Activated CD4-positive, alpha-beta T cell treated with anti-CD3 and anti-CD28 coated beads for 36 hours (primary cell): Measurements from ENCODE around the gene NADK2. TPM values are rescaled to one million over a fixed set of nuclear protein-coding genes. Genes with fewer than 3 reads are reported as not detected.

Source experiments
- ATAC-seq: fragments of 200-7000 bp; cut with Tn5 transposase; one replicate; pipeline ENCODE4 v1.10.0; 2021; ENCODE audit warnings: mild to moderate bottlenecking, moderate library complexity
- CTCF ChIA-PET: fragments of 350-600 bp; sonication (Branson Sonifier 250); formaldehyde crosslinking; loops from one replicate; lab custom pipeline; 2021; ENCODE audit warnings: antibody characterized with exemption; lab: Charles Lee
- POLR2A ChIA-PET: fragments of 350-600 bp; sonication (Branson Sonifier 250); formaldehyde crosslinking; loops from one replicate; lab custom pipeline; 2021; ENCODE audit warnings: antibody characterized with exemption, inconsistent platforms; lab: Charles Lee
- DNase-seq: peaks from one replicate; pipeline ENCODE4 v3.0.0-alpha.2; 2020
- H3K27ac Mint-ChIP-seq: one replicate; pipeline ENCODE4 v1.8.0; 2021; ENCODE audit warnings: mixed read lengths
- H3K27me3 Mint-ChIP-seq: one replicate; pipeline ENCODE4 v1.8.0; 2021; ENCODE audit warnings: mixed read lengths
- H3K36me3 Mint-ChIP-seq: one replicate; pipeline ENCODE4 v1.8.0; 2021; ENCODE audit warnings: low read depth, mixed read lengths
- H3K4me1 Mint-ChIP-seq: one replicate; pipeline ENCODE4 v1.8.0; 2021; ENCODE audit warnings: mixed read lengths
- H3K4me3 Mint-ChIP-seq: one replicate; pipeline ENCODE4 v1.8.0; 2021; ENCODE audit warnings: mild to moderate bottlenecking, moderate library complexity, mixed read lengths
- H3K9me3 Mint-ChIP-seq: one replicate; pipeline ENCODE4 v1.8.0; 2021; ENCODE audit warnings: low read depth, mixed read lengths
- intact Hi-C, 2 experiments: fragments of 100-400 bp; cut with DNase I in 1 of 2; cut with micrococcal nuclease in 1 of 2; formaldehyde crosslinking; loops; one replicate each; pipeline versions ENCODE4 v1.14.2 to v1.15.1; 2022 to 2024; cut with DNase I, micrococcal nuclease
- total RNA-seq, 2 experiments: library from RNA; stranded (reverse); gene quantifications; one replicate each; pipeline ENCODE4 v1.2.3, GENCODE V29; 2021

The NADK2 gene
- total RNA-seq, 2 experiments from 2014 or later, result 16.1 to 19.3 TPM

GRCh38 chr5:36177715-36178523, 63.8 kb downstream of the NADK2 start:
- peaks cover 71% of the 10 kb centered on the region for H3K36me3 Mint-ChIP-seq
- H3K4me1 Mint-ChIP-seq, result peaks cover 2% of the 10 kb centered on the region
- no peaks in the 10 kb centered on the region for H3K27me3 Mint-ChIP-seq
- ATAC-seq, result no peak
- intact Hi-C loops, result no loop called here
- no peaks in the 10 kb centered on the region for H3K9me3 Mint-ChIP-seq
- DNase-seq, result no peak
- no peak overlapping the region for H3K27ac Mint-ChIP-seq
- ChIA-PET CTCF (interaction anchor here (0.6 to 1.1 kb wide), 6 partner anchors 12 to 478 kb away, joined by 3 read pairs; no protein-coding TSS in a partner anchor), POLR2A (no interaction called here)
- H3K4me3 Mint-ChIP-seq, result no peak overlapping the region

GRCh38 chr5:36177154-36177553, 64.6 kb downstream of the NADK2 start:
- peaks cover 2% of the 10 kb centered on the region for H3K4me1 Mint-ChIP-seq
- ChIA-PET CTCF (interaction anchor here (0.6 to 1.1 kb wide), 2 partner anchors 11 to 477 kb away, joined by 3 read pairs; no protein-coding TSS in a partner anchor), POLR2A (no interaction called here)
- no peaks in the 10 kb centered on the region for H3K9me3 Mint-ChIP-seq
- no peak overlapping the region for H3K4me3 Mint-ChIP-seq
- no peak for DNase-seq
- ATAC-seq, result no peak
- no peaks in the 10 kb centered on the region for H3K27me3 Mint-ChIP-seq
- no peak overlapping the region for H3K27ac Mint-ChIP-seq
- intact Hi-C loops, result no loop called here
- H3K36me3 Mint-ChIP-seq, result peaks cover 65% of the 10 kb centered on the region

DNA sequence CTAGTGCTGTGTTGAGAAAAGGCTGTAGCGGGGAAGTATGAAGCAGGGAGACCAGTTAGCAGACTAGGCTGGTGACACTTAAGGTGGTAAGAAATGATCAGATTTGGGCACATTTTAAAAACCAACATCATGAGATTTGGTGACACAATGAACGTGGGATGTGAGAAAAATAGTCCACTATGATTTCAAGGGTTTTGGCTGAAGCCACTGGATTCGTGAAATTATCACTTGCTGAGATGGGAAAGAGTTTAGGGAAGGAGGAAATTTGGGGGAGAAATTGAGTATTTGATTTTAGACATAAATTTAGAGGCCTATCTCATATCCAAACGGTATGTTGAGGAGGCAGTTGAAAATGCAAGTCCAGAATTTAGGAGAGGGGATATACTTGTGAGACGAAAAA, 66.7 kb downstream of the NADK2 start:
- Mint-ChIP-seq H3K4me3 (no peak overlapping the region), H3K9me3 (no peaks in the 10 kb centered on the region), H3K36me3 (peaks cover 54% of the 10 kb centered on the region), H3K27ac (no peak overlapping the region), H3K27me3 (no peaks in the 10 kb centered on the region), H3K4me1 (peaks cover 2% of the 10 kb centered on the region)
- ChIA-PET POLR2A (no interaction called here), CTCF (no interaction called here)
- DNase-seq (no peak), ATAC-seq (no peak)
- intact Hi-C loops, result no loop called here

GRCh38 chr5:36174119-36174518, 67.6 kb downstream of the NADK2 start:
- intact Hi-C loops, result no loop called here
- ATAC-seq (no peak), DNase-seq (no peak)
- H3K27me3 Mint-ChIP-seq, result no peaks in the 10 kb centered on the region
- H3K4me3 Mint-ChIP-seq, result no peak overlapping the region
- H3K4me1 Mint-ChIP-seq, result peaks cover 2% of the 10 kb centered on the region
- no peak overlapping the region for H3K27ac Mint-ChIP-seq
- ChIA-PET CTCF (interaction anchor here (1.0 kb wide), 1 partner anchor 12 kb away, joined by 4 read pairs; no protein-coding TSS in a partner anchor), POLR2A (no interaction called here)
- H3K9me3 Mint-ChIP-seq, result no peaks in the 10 kb centered on the region
- H3K36me3 Mint-ChIP-seq, result peaks cover 53% of the 10 kb centered on the region

- peaks cover 51% of the 10 kb centered on the region for H3K36me3 Mint-ChIP-seq
- ATAC-seq, result no peak
- peaks cover 6% of the 10 kb centered on the region for H3K4me1 Mint-ChIP-seq
- intact Hi-C loops, result no loop called here
- DNase-seq, result no peak
- POLR2A ChIA-PET, result no interaction called here
- CTCF ChIA-PET, result interaction anchor here (1.0 kb wide), 1 partner anchor 13 kb away, joined by 4 read pairs; no protein-coding TSS in a partner anchor
- H3K4me3 Mint-ChIP-seq, result no peak overlapping the region
- no peaks in the 10 kb centered on the region for H3K9me3 Mint-ChIP-seq
- no peak overlapping the region for H3K27ac Mint-ChIP-seq
- no peaks in the 10 kb centered on the region for H3K27me3 Mint-ChIP-seq
These were observed 68.3 kb downstream of the NADK2 start for GRCh38 chr5:36173426-36173825.

- peaks cover 53% of the 10 kb centered on the region for H3K36me3 Mint-ChIP-seq
- POLR2A ChIA-PET, result no interaction called here
- ATAC-seq, result no peak
These were observed 69.1 kb downstream of the NADK2 start for GRCh38 chr5:36172599-36172998.

DNA sequence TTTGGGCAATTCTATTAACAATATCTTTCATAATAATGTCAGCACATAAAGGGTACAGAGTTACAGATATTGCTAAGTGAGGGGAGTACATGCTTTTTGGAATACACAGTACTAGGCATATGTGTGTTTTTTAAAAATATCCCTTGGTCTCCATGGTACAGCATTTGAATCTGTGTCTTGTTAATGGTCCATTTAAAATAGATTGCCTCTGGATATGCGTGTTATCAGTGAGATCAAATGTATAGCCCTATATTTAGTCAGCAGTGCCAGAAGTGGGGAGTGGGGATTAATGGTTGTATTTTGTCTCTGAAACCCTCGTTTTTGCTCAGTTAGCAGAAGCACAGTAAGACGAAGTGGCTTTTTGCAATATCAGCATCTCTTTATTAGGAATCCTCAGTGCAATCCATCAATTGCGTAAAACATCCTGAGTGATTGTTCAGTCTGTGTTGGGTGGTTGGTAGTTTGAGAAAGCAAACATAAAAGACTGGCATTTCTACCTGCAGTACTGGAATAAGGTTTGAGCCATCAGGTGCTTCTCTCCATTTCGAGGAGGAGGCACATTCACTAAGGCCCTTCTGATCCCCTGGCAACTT, 70.8 kb downstream of the NADK2 start:
- intact Hi-C loops, result no loop called here
- DNase-seq (no peak), ATAC-seq (no peak)
- H3K9me3 Mint-ChIP-seq, result no peaks in the 10 kb centered on the region
- ChIA-PET POLR2A (interaction anchor here (0.6 kb wide), 2 partner anchors 18 to 20 kb away, joined by 4 read pairs; no protein-coding TSS in a partner anchor), CTCF (interaction anchor here (1.8 kb wide), 1 partner anchor 71 kb away, joined by 5 read pairs; the partner anchor contains the start of gene NADK2)
- H3K4me3 Mint-ChIP-seq, result no peak overlapping the region
- no peaks in the 10 kb centered on the region for H3K27me3 Mint-ChIP-seq
- peaks cover 53% of the 10 kb centered on the region for H3K36me3 Mint-ChIP-seq
- peaks cover 14% of the 10 kb centered on the region for H3K4me1 Mint-ChIP-seq
- H3K27ac Mint-ChIP-seq, result no peak overlapping the region

More at GRCh38 chr5:36172599-36172998, 69.1 kb downstream of the NADK2 start:
- intact Hi-C loops, result no loop called here
- Mint-ChIP-seq H3K4me3 (no peak overlapping the region), H3K27me3 (no peaks in the 10 kb centered on the region), H3K4me1 (peaks cover 13% of the 10 kb centered on the region), H3K27ac (no peak overlapping the region), H3K9me3 (no peaks in the 10 kb centered on the region)
- CTCF ChIA-PET, result interaction anchor here (1.3 kb wide), 1 partner anchor 69 kb away, joined by 3 read pairs; the partner anchor contains the start of gene NADK2
- DNase-seq, result no peak

GRCh38 chr5:36168737-36169136, 73.0 kb downstream of the NADK2 start:
- no peak for ATAC-seq
- ChIA-PET POLR2A (interaction anchor here (0.6 kb wide), 1 partner anchor 61 kb away, joined by 3 read pairs; no protein-coding TSS in a partner anchor), CTCF (interaction anchor here (0.6 to 1.8 kb wide), 4 partner anchors 13 to 136 kb away, joined by 3 to 5 read pairs (median 4); partner anchors contain the start of gene NADK2)
- Mint-ChIP-seq H3K9me3 (no peaks in the 10 kb centered on the region), H3K27me3 (no peaks in the 10 kb centered on the region), H3K27ac (no peak overlapping the region), H3K4me3 (no peak overlapping the region), H3K4me1 (peaks cover 14% of the 10 kb centered on the region), H3K36me3 (peaks cover 47% of the 10 kb centered on the region)
- DNase-seq, result no peak
- intact Hi-C loops, result no loop called here

DNA sequence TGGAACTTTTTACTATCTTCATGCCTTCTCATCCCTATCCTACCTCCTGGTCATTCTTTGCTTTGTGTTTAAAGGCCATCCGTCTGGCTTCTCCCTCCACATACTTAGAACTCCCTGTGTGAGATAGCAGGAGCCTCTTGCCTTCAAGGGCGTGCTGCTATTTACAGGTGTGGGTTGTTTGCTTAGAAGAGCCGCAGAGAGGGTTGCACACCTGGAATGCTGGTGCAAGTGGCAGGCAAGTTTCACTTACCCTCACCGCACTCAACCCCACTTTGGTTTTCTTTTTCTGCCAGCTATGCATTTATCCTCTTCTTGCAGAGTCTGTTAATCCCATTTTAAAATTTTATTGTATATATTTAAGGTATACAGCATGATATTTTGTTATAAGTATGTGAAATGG, 77.3 kb downstream of the NADK2 start:
- intact Hi-C loops, result no loop called here
- Mint-ChIP-seq H3K27me3 (no peaks in the 10 kb centered on the region), H3K27ac (no peak overlapping the region), H3K36me3 (peaks cover 64% of the 10 kb centered on the region), H3K4me3 (no peak overlapping the region), H3K9me3 (no peaks in the 10 kb centered on the region), H3K4me1 (peaks cover 23% of the 10 kb centered on the region)
- no peak for ATAC-seq
- ChIA-PET POLR2A (no interaction called here), CTCF (interaction anchor here (0.9 kb wide), 1 partner anchor 14 kb away, joined by 3 read pairs; no protein-coding TSS in a partner anchor)
- DNase-seq, result no peak

- no peak overlapping the region for H3K27ac Mint-ChIP-seq
- DNase-seq (no peak), ATAC-seq (no peak)
- H3K4me1 Mint-ChIP-seq, result peaks cover 19% of the 10 kb centered on the region
- intact Hi-C loops, result no loop called here
- H3K9me3 Mint-ChIP-seq, result no peaks in the 10 kb centered on the region
- H3K4me3 Mint-ChIP-seq, result no peak overlapping the region
- H3K36me3 Mint-ChIP-seq, result peaks cover 61% of the 10 kb centered on the region
- CTCF ChIA-PET, result no interaction called here
- POLR2A ChIA-PET, result no interaction called here
- H3K27me3 Mint-ChIP-seq, result no peaks in the 10 kb centered on the region
These were observed 78.8 kb downstream of the NADK2 start for GRCh38 chr5:36162810-36163486.

DNA sequence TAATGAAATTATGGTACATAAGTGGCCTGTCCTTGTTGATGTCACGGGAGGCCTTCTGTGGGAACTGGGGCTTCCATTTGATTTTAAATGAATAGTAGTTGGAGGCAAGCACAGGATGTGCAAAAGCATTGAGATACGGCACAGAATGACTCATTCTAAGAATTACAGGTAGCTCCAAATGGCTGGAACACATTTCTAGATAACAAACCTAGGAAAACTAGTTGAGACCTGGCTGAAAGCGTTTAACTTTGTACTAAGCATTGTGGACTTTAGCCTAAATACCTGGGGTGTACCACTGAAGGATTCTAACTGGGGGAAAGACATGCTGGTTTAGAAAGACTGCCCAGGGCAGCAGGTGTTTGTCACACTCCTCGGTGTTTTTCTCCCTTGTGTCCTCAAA, 80.4 kb downstream of the NADK2 start:
- POLR2A ChIA-PET, result no interaction called here
- Mint-ChIP-seq H3K4me1 (peaks cover 13% of the 10 kb centered on the region), H3K27me3 (no peaks in the 10 kb centered on the region), H3K9me3 (no peaks in the 10 kb centered on the region), H3K4me3 (no peak overlapping the region), H3K27ac (peak overlapping the region; percentile 1), H3K36me3 (peaks cover 59% of the 10 kb centered on the region)
- no peak for ATAC-seq
- CTCF ChIA-PET, result no interaction called here
- intact Hi-C loops, result no loop called here
- DNase-seq, result no peak
